ENCODE data around the gene CAPN15.

CAPN15 gene

DNA sequence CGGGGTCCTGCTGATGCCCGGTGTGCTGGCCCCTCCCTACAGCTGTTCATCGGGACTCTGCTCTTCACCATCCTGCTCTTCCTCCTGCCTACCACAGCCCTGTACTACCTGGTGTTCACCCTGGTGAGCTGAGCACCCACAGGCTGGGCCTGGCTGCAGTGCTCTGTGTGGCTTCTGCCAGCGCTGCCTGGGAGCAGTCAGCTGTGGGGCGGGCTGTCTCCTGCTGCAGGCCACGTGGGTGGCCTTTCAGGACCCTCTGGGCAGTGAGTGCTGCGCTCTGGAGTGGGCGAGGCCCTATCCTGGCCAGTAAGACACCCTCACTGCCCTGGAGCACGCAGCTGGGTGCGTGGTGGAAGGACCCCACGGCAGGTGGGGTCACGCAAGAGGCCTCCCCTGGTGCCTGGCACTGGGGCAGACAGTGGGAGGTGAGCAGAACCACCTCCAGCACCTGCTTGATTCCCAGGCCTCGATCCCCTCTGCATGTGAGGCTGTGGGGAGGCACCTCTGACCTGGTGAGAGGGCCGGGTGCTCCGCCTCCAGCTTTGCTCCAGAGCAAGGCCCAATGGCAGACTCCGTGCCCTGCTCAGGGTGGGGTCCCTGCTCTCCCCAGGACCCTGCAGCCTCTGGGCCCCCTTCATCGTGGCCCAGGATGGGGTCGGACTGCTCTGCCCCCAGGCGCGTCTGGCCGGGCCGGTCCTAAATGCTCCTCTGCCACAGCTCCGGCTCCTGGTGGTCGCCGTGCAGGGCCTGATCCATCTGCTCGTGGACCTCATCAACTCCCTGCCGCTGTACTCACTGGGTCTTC, 52.8 kb downstream of the CAPN15 start:
- DNase-seq = no peak

DNA sequence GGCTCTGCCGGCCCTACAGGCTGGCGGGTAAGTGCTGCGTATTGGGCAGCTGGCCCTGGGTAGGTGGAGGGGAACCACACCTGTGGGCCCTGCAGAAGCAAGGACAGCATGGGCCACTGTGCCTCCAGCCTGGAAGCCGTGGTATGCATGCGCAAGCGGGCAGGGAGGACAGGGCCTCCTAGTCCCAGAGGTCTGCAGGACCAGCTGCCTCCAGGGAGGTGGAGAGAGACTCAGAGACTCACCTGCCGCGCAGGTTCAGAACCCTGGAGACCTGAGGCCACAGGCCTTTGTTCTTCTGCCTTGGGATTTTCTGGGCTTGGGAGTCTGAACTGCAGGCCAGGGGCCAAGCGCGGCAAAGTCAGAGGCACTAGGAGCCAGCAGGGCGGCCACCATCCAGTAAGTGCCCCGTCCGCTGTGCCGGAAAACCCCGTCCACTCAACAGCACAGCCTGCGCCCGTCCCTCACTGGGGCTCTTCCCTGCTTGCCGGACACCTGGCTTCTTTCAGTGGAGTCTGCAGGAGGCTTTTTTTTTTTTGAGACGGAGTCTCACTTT, 53.5 kb downstream of the CAPN15 start:
- DNase-seq = no peak

DNA sequence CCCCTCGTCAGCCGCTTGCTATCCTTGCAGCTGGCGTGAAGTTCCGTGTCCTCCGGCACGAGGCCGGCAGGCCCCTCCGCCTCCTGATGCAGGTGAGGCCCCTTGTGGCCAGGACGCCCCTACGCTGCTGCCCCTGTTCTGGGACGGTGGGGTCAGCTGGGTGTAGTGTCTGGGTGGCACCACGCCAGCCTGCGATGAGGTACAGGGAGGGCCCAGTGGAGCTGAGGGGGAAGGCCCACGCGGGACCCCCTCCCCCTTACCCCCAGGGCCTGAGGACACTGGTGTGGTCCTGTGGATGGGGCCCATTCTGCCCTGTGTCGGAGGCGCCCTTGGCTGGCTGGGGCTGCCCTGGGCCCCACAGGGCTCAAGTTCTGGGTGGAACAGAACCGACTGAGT, 54.7 kb downstream of the CAPN15 start:
- DNase-seq = no peak

DNA sequence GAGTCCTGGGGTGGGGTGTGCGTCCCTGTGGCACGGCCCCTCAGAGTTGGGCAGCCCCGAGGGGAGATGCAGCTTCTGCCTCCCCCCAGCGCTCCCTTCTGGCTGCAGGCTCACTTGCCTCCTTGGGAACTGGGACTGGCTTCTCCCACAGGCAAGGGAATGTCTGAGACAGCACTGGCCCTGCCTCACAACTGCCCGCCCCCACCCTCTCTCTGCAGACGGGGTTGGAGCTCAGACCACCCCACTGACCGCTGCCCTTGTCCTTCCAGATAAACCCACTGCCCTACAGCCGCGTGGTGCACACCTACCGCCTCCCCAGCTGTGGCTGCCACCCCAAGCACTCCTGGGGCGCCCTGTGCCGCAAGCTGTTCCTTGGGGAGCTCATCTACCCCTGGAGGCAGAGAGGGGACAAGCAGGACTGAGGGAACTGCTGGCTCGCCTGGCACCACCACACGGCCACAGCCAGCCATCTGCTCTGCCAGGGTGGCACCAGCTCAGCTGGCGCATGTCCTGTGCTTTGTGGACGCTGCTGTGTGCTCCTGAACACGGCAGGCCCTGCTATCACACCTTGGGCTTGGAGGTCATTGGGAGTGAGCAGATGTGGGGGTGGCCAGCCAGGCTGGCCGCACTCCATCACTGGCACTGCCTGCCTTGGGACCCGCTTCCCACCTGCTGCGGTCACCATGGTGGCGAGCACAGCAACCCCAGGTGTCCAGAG, 55.3 kb downstream of the CAPN15 start:
- no peak for DNase-seq

DNA sequence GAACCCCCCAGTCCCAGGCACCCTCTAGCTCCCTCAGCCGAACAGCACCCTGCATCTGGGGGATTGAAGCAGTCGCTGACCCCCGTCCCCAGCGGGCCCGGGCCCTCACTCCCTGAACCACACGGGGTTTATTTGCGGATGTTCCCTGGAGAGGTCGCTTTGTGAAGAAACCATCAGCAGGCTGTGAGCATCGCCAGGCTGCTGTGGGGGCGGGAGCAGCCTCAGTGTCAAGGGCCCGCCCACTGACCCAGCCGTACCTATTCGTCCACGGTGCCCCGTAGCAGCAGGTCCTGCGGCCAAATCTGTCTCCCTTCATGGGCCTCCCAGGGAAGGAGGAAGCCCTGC, 55.9 kb downstream of the CAPN15 start:
- no peak for DNase-seq

DNA sequence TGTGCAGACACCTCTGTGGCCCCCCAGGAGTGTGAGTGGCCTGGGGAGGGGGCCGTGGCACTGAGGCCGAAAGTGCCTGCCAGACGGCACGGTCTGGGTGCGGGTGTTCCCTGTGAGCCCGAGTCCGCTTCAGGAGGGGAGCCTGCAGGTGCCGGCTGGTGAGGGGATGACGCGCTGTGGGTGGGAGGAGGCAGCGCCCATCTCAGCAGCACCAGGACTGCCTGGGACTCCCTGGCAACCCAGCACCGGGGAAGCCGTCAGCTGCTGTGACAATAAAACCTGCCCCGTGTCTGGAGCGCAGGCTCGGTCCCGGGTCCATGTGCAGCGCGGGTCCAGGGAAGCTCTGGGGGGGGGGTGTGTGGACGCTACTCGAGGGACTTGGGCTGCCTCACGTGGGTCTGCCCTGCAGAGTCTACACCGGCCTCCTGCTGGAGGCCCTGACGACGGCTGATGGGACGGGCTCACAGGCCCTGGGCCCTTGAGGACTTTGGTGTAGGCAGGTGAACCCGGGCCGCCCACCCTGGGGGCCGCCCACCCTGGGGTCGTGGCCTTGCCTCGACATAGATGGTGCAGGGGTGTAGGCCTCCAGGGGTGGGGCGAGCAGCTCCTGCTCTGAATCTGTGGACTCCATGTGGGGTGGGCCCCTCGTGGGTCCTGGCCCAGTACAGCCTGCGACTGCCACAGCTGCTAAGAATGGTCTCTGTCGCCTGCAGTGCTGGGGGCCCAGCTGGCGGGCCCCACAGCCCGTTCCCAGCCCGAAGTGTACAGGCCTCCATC, 56.5 kb downstream of the CAPN15 start:
- peak; percentile 14 for DNase-seq

DNA sequence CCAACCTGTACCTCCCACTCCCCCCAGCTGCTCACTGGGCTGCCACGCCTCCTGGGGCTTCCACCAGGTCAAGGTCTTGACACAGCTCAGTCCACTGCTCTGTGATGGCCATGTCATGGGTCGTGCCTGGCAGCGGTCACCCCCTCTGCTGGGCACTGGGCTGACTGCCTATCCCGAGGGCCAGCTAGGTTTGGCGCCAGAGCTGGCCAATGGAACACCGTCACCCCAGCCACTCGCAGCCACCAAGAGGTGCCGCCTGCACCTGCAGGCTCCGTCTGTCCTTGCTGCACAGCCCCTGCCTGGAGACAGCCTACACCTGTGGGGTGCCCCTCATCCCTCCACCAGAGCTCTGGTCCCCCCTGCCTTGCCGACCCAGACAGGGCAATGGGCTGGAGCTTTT, 57.8 kb downstream of the CAPN15 start:
- DNase-seq = peak; percentile 19

DNA sequence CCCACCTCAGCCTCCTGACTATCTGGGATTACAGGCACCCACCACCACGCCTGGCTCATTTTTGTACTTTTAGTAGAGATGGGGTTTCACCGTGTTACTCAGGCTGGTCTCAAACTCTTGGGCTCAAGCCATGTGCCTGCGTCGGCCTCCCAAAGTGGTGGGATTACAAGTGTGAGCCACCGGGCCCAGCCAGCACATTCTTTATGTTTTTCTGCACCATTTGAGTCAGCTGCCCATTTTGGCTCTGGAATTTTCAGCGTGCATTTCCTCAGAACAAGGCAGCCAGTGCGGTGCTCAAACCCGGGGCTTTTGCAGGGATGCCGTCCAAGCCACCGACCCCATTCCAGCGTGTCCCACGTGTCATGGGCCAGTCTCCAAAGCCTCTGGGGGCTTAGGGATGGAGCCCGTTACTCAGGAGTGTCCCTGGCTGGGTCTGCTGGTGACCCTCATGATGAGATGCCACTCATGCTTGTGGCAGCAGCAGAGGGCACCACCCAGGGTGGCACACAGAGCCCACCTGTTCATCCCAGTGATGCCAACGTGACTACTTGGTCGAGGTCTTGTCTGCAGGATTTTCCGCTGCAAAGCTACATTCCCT, 58.6 kb downstream of the CAPN15 start:
- no peak for DNase-seq

DNA sequence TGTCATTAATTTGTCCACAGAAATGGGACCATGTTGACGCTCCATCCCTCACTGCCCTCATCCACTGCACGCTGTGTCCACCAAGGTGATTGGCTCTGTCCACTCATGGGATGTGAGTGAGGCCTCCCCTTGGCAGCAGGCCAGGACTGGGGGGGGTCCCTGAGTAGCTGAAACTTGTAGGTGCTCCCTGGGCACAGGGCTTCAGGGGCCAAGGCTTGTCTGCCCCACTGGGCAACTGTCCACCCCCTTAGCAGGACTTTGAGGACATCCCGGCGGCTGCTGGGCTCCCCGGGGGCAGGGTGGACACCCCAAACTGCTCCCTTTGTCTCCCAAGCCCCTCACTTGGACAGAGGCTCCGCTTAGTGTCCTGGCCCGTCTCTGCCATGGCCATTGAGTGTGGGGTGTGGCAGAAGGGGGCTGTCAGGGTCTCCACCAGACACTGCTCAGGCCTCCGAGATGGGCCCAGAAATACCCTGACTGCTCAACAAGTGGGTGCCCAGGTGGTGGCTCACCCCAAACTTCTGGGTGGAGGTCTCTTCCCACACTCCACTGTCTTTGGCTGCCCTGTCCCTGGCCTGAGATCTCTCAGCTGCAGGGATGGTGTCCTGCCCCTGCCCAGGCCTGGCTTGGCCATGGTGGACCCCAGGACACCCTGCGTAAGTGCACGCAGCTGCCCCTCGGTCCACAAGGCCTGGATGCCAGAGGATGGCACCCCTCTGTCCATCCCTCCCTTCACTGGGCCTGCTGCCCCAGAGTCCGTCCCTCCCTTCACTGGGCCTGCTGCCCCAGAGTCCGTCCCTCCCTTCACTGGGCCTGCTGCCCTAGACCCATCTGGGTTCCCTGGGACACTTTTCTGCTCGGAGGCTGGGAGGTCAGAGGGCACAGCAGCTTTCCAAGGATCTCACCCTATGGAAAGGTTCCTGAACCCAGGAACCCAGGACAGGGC, 59.4 kb downstream of the CAPN15 start:
- DNase-seq = no peak

DNA sequence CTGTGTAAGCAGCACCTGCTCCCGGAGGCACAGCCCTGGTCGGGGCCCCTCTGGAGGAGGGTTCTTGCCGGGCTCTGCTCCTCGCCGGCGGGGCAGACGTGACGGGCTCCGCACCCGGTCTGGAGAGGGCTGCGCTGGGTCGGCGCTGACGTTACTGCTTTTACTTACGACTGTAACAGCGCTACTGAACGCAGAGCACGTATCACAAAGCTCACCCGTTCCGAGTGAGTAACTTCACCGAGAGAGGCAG, 61.1 kb downstream of the CAPN15 start:
- no peak for DNase-seq

DNA sequence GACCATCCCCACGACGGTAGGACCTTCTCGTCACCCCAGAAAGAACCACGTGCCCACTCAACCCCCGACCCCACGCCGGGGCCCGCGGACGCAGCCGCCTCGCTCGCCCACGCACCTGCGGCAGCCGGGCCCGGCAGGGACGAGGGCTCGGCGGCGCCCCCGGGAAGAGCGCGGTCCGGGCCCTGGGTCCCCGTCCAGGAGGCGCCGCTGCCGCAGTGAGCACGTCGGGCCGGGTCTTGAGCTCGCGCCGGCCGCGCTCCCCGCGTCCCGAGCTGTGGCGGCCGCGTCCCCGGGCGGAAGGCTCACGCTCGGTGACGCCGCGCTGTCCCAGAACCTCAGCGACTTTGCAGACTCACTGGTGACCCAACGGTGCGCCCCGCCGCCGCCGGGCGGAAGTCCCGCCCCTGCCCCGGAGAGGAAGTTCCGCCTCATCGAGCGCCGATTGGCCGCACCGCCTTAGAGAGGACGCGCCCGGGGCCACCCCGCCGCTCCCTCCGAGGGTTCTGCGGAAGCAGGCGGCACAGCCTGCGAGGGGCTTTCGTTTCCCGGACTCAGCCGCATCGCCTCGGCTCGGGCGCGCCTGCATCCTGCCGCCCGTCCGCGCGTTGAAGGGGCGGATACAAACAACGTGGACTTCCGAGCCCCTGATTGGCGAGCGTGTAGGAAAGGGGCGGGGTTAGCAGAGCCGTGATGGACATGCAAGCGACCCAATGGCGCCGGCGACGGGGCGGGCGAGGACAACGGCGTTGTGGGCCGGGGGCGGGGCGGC, 61.6 kb downstream of the CAPN15 start:
- DNase-seq = peak; percentile 71

DNA sequence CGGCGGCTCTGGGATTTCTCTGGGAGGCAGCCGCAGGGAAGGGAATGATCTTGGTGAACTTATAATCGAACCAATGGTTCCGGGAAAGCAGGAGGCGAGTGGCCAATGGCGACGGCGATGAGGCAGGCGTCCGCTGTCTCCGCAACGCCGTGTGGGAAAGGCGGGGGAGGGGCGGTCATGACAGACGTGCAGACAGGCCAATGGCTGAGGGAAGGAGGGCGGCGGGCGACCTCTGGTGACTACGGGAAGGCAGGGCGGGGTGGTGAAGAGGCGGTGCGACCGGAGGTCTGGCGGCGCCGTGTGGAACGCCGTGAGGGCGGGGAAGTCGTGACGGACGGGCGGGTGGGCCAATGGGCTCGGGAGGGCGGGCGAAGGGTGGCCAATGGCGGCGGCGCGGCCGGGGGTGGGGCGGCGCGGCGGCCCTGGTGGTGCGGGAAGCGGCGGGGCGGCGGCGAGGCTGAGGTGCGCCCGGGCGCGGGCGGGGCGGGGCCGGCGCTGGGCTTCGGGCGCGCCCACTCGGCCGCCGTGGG, 62.2 kb downstream of the CAPN15 start, which contains the start of gene RAB40C:
Gene RAB40C (plus strand): TSS at position 409 of the 530 bp plus-strand sequence. CDS start 226 bp downstream, outside the sequence.
- DNase-seq = peak; percentile 71

DNA sequence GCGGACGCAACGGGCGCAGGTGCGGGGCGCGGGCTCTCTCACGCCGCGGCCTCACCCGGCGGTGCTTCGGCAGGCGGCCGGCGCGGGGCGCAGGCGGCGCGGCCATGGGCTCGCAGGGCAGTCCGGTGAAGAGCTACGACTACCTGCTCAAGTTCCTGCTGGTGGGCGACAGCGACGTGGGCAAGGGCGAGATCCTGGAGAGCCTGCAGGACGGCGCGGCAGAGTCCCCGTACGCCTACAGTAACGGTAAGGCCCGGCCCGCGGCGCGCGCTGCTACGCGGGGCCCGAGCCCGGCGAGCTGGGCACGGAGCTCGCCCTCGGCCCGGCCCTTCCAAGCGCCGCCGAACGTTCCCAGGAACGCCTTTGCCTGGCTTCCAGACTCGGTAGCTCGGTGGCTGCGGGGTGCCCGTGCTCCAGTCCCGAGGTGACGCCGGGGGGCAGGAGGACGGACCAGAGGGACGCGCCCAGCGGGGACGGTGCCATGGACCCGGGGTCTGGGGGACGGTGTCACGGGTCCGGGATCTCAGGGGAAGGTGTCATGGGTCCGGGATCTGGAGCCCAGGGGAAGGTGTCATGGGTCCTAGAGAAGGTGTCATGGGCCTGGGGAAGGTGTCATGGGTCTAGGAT, 62.8 kb downstream of the CAPN15 start:
- no peak for DNase-seq

DNA sequence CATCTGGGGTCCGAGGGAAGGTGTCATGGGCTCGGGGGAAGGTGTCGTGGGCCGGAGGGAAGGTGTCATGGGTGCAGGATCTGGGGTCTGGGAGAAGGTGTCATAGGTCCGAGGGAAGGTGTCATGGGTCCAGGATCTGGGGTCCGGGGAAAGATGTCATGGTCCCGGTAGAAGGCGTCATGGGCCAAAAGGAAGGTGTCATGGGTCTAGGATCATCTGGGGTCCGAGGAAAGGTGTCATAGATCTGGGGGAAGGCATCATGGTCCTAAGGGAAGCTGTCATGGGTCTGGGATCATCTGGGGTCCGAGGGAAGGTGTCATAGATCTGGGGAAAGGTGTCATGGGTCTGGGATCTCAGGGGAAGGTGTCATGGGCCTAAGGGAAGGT, 63.3 kb downstream of the CAPN15 start:
- DNase-seq = no peak

DNA sequence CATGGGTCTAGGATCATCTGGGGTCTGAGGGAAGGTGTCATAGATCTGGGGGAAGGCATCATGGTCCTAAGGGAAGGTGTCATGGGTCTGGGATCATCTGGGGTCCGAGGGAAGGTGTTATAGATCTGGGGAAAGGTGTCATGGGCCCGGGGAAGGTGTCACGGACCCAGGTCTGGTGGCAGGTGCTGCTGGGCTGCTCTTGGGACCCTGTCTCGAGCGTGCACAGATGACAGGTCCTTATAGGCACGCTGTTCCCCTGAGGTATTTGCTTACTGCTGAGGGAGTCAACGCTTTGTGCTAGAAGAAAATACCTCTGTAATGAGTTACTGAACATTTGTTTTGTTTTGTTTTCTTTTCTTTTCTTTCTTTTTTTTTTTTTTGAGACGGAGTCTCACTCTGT, 63.7 kb downstream of the CAPN15 start:
- no peak for DNase-seq

DNA sequence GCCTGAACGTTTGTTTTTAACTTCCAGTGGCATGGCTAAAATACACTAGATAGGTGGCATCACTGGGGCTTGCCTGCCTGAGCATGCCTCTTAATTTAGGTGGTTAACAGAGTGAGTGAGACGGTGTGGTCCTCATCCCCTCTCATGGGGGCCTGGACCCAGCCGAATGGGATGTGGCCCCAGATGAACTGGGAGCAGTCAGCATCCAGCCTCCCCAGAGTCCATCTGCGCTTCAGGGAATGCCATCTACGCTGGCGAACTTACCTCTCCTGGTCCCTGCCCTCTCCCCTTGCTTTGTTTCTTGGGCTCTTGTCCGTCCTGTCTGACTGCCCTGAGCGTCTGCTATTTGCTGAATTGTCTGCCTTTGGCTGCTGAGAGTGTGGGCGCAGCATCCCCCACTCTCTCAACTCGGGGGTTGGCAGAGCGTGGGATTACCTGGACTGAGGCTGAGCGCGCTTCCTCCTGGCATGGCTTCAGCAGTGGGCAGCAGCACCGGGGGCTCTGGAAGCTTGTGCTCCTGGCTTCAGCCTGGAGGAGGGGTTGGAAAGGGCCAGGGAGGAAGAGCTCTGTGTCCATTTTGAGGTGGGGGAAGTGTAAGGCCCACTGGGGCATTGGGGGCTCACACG, 64.5 kb downstream of the CAPN15 start:
- DNase-seq = no peak

DNA sequence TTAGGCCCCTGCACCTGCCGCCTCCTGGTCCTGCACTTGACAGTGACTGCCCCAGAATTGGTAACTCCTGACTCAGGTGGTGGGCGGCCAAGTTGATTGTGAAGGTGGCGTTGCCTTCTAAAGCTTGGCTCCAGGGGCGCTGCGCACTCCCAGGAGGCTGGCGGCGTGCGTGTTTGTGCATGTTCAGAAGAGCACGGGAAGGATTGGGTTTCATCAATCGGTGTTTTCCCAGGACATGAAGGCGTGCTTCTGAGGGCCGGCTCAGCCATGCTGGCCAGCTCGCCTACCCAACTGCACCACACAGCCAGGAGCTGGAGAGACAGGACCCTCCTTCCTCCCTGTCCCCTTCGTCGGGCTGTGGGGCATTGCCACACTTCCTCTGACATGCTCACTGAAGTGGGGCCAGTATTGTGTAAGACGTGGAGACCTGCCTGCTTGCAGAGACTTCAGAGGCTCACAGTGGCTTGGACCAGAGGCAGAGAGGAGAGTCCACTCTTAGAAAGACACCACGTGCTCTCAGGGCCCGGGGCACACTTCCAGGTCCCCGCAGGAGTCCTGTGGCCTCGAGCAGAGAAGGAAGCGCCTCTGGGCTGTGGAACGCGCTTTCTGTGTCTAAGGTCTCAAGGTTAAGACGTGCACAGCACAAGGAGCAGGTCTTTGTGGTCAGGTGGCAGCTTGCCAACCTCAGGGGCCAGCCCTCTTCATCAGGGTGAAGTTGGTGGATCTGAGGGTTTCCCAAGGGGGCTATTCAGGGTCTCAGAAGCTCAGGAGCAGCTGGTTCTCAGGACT, 65.2 kb downstream of the CAPN15 start:
- peak; percentile 79 for DNase-seq

DNA sequence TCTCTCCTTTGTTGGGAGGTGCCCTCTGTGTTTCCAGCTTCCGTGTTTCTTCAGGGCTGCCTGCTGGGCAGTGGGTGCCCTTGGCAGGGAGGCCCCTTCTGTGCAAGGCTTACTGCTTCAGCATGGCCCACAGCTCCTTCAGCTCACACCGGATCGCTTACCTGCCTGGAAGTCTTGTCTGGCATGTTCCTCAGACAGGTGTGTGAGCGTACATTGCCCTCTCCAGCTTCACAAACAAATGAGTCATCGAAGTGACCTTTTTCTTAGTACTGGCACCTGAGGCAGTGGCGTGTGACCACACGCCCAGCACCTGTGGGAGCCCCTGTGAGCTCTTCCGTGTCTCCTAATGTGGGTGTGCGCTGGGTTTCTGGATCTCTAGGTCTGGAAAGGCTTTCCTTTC, 65.9 kb downstream of the CAPN15 start:
- DNase-seq = peak; percentile 46

DNA sequence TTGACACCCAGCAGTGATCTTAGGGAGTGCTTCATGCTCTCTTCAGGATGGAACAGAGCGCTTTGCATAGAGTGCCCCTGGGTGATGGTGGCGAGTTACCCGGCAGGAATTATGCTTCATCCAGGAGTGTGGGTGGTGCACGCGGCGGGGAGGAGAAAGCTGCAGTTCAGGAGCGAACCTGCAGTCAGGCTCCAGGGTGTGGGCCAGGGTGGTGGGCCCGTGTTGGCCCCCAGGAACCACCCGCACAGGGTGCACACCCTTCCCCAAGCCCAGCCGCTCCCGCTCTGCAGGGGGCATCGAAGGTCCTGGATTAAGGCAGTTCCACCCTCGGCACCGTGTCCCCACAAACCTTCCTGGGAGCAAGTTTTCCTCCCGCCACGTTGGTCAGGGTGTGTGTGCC, 66.3 kb downstream of the CAPN15 start:
- no peak for DNase-seq

All from NCI-H510A treated with DMSO at 0.1 percent for 48 hours (cell line).